Fibroblast of skin of left quadriceps (primary cell): Measurements from ENCODE around the gene WDR48.
"Not testable (repeated sequence)": the region's sequence is repeated elsewhere in the genome, so short reads cannot be mapped to it uniquely, and the experiment has no call there.

Source experiments
- DNase-seq, 2 experiments: peaks; one replicate each; pipeline ENCODE4 v3.0.0-alpha.2; 2013; ENCODE audit warnings: low read depth in 2 of 2

Gene WDR48

DNA sequence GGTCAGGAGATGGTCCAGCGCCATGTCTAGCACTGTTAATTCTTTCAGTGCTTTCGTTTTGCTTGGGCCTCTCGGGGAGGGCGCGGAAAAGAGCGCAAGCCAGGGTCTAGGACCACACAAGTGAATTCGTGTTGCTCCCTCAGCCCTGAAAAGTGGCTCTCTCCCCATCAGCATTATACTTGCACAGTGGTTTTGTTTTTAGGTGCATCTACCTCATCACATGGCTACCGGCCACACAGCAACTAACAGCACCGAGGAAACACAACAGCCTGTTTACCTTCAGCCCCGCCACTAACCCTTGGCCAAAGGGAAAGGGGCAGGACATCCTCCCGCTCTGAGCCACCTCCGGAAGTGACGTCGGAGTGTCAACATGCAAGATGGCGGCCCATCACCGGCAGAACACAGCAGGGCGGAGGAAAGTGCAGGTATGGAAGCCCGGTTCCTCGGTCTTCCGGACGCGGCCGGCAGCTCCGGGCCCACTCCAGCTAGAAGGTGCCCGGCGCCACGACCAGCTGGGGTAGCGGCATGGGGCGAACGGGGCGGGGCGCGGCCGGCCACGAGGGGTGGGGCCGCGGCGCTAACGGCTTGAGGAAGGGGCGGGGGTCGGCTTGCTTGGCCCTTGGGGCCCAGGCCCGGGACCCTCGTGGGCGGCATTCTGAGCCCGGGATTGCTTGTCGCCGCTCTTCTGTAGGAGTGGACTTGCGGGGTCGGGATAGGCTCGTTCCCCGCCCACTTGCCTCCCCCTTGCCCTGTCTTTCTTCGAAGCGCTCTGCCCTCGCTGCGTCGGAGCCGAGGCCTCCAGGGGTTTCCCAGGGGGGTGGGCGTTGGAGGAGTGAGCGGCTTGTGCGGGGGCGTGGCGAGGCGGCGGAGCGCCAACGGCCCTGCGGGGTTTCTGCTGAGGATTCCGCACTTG lies at the start of gene WDR48, which contains the start of gene SCN11A:
Gene WDR48, plus strand, starts transcription at position 368 of the 913 bp plus-strand sequence. Its CDS starts 10 bp downstream, at position 378.
Gene SCN11A, minus strand, starts transcription at position 296 of the 913 bp plus-strand sequence. CDS start 101,582 bp downstream, outside the sequence.
- peak; percentile 70 to 75 for DNase-seq

DNA sequence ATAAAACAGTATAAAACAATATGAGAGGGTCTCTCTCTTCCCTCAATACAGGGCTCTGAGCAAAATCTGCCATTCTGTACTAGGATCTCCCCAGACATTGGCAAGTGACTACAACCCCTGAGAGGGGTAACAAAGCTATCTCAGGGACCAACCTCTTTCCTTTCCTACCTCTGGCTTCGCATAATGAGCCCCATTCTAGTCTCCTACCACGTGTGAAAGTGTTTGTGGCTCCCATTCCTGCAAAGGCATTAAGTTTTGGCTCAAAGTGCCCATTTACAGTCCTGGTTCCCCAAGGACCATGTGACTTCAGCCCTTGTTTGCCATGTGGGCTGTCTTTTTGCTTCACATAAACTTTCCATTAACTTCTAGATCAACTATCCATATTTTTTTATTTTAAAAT lies 46.5 kb upstream of the WDR48 start:
- no peak for DNase-seq

DNA sequence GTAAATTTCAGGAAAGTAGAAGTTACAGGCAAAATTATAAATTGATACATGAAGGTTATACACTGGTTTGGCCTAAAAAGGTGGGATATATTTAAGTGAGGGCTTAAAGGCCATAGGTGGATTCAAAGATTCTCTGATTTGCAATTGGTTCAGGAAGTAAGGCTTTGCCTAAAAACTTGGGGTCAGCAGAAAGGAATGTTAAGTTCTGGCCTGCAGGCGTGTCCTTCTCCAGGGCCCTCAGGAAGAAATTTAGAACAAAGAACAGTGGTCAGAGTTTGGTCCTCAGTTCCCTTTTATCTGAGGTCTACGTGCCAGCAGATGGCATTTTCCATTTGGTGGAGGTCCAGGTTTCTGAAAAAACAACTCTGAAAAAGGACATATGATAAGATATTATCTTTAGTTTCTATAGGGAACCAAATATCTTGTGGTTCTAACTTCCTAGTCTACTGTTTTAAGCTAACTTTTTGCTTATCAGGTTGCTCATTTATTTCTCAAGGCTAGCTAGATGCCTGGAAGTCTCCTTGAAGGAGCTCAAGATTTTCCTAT lies 40.6 kb upstream of the WDR48 start:
- DNase-seq: no peak

DNA sequence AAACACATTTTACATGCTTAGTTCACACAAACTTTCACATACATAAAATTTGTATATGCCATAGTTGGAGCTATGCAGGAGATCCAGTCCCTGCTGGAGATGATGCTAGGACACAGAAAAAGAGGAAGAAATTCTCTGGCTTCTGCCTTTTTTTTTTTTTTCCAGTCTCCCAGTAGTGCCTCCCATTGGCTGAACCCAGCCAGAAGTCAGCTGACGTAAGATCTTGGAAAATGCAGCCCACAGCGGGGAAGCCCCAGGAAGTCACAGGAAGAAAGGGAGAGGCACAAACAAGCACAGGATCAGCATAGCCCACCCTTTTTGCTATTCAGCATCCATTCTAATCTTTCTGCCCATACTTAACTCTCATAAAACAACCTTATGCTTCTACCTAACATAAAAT lies 38.5 kb upstream of the WDR48 start:
- DNase-seq: no peak

DNA sequence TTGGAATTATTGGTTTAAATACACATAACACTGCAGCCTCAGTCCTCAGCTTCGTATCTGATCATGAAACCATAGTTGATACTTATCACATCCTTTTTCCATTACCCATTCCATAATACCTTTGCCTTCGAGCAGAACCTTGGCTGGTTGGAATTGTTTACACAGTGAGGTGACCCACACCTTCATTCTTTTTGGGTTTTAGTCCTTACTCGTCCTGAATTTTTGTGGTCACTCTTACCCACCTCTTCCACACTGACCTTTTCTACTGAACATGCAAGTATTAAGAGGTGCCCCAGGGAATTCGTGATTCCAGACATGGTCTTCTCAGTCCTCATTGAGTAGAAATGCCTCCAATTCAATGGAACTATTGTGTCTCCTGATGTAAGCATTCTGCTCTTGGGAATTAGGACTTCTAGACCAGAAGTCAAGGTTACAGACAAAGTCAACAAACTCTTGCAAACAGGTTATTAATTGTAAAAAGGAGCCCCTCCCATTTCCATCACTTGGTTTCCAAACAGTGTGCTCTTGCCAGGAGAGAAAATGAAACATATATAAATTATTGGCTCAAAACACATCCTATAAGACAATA lies 37.8 kb upstream of the WDR48 start:
- DNase-seq: no peak

DNA sequence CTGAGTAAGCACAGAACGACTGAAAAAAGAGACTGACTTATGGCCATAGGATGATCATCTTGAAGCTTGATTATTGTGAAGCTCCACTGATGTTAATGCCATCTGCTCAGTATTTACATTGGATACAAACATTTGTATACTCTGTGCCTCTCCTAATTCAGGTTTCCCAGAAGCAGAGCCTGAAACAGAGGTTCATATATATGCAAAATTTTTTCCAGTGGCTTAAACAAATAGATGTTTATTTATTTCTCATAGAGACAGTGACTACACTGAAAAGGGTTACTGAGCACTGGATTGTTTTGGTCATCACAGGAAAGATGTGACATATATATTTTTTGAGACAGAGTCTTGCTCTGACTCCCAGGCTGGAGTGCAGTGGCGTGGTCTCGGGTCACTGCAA lies 36.4 kb upstream of the WDR48 start:
- no peak for DNase-seq

DNA sequence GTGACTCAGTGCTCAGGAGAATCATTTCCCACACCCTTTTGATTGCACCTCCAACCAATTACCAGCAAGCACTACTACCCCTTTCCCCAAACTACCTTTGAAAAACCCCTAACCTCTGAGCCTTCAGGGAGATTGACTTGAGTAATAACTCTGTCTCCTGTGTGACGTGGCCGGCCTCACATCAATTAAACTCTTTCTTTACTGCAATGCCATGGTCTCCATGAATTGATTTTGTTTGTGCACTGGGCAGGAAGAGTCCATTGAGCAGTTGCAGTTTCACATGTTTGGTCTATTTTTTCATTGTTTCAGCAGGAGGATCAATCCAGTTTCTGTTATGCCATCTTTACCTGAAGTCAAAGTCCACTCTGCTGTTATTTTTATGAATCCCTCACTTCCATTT lies 32.5 kb upstream of the WDR48 start:
- DNase-seq: no peak

DNA sequence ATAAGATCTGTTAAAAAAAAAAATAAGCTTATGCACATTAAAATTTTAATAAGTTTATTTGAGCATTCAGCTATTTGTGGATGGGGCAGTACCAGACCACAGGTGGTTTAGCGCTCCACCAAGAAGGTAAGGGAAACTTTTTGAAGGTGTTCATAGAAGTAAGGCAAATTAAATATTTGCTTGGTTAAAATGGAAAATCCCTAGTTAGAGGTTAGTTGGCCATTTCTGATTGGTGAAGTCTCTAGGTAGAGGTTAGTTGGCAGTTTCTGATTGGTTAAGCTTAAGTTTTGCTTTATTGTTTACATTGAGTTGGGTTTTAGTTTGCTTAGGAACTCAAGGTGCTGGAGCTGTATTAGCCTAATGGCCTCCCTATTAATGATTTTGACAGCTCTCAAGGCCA lies 30.8 kb upstream of the WDR48 start:
- no peak for DNase-seq

DNA sequence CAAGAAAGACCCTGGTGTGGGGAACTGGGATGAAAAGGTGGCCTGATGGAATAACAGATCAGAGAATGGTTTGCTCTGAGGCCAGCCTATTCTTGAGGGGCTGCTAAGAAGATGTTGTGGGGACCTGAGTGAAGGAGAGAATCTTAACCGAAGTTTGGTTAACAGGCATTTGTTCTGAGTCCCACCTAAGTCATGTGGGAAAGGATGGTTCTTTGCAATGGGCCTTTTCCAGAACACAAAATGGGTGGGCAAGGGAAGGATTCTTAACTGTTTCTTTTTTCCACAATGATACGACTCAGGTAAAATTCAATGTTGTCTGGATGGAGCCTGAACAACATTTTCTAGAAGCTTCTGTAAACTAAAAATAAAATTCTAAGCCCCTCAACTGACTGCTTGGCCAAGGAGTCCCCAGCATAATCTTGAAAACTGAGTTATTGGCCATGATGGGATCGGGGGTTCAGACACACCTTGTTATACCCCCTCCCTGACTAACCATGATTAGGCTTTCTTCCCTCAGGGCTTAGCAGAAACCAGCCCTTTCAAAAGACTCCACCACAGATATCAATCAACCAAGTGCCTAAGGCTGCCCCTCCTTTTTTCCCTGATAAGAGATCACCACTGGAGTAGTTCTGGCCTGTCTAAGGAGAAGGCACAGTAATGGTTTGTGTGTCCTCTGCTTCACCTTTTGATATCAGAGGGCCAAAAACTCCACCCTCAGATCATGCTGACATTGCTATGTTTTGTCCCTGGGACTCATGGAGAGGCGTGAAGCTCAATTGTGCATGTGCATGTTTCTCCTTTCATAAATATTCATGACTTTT lies 30.1 kb upstream of the WDR48 start:
- DNase-seq: no peak

DNA sequence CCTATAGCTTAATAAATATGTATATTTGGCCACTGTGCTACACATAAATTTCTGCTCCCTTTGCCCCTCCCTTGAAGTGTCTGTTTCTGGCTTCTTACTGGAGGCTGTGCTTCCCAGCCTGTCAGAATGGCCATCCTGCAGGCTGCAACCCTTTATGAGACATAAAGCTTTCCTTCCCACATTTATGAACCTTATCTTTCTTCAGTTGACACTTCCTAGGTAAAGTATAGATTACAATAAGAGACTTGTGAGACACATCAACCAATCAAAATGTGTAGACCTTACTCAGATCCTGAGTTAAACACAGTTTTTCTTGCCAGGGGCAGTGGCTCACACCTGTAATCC lies 29.6 kb upstream of the WDR48 start:
- no peak for DNase-seq

DNA sequence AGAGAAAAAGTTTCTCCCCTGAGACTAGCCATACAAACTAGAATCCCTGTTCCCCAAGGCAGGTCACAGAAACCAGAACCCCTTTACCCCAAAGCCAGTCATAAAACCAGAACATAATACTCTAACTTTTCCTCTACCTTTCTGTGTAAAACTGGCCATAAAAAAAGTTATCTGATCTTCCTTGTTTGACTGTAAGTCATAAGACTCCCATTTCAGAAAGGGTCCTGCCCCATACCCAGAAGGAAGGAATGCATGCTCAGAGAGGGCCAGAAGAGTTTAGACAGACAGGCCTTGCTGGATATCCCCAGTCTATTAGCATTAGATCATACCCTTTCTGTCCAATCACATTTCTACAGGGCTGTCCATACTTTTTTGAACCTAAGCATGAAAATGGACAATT lies 27.3 kb upstream of the WDR48 start:
- DNase-seq: no peak

DNA sequence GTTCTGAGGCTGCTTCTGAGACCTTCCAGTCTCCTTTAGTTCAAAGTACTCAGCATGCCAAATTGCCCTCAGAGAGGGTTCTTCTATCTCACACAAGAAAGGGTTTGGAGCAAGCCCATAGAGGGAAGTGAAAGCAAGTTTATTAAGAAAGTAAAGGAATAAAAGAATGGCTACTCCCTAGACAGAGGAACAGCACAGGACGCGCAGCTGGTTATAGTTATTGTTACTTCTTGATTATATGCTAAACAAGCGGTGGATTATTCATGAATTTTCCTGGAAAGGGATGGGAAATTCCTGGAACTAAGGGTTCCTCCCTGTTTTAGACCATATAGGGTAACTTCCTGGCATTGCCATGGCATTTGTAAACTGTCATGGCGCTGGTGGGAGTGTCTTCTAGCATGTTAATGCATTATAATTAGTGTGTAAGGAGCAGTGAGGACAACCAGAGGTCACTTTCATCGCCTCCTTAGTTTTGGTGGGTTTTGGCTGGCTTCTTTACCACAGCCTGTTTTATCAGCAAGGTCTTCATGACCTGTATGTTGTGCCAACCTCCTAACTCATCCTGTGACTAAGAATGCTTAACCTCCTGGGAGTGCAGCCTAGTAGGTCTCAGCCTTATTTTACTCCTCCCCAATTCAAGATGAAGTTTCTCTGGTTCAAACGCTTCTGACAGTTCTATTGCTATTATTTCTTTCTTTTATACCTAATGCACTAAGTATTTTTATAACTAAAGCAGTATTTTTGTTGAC lies 26.4 kb upstream of the WDR48 start:
- DNase-seq: no peak

DNA sequence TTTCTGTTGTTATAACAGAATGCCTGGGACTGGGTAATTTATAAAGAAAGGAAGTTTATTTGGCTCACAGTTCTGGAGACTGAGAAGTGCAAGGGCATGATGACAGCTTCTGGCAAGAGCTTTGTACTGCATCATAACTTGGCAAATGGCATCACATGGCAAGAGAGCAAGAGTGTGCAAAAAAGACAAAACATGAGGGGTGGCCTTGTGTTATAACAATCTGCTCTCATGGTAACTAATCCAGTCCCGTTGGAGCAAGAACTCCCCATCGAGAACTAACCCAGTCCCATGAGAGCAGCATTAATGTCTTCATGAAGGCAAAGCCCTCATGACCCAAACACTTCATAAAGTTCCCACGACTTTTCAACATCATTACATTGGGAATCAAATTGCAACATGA lies 23.3 kb upstream of the WDR48 start:
- no peak for DNase-seq

DNA sequence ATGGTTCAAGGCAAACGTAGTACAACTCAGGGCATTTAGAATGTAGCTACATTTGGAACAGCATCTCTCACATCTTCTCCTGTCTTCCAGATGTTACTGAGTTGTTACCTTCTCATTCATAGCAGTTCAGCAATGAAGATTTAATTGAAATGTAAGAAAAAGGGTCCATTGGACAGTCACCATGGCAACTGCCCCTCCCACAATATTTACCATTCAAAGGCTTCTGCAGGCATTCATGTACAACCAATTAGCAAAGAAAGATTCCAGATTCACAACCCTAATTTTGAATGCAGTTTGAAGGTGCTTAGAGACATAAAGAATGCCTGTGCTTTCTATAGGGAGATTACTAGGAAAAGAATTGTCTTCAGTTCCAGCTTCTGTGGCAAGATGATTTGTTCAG lies 22.3 kb upstream of the WDR48 start:
- DNase-seq: no peak

DNA sequence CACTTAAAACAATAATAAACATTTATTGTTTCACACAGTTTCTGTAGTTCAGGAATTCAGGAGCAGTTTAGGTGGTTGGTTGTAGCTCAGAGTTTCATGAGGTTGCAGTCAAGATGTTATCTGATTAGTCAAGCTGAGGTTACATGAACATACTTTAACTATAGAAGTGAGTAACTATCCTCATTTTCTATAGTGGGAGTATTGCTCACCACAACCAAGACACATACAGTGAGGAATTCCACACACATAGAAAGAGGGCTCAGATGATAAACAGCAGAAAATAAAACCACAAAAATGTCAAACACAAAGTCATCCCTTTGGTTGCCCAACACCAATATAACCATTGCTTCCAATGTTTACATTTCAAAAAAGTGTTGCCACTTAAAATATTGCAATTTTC lies 13.7 kb upstream of the WDR48 start:
- peak; percentile 69 to 70 for DNase-seq

DNA sequence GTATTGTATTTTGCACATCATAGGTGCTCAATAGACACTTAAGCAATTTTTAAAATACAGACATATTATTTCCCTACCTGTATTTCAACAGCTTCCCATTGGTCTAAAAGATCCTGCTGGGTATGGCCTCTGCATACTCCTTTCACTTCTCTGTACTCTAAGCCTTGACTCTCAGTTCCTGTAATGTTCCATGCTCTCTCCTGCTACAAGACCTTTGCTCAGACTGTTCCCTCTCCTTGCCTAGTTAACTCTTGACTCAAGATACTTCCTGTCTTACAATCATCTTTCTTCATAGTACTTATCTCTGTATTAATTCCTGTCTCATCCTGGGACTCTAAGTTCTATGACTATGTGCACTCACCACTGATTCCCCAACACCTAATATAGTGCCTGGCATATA lies 1.8 kb upstream of the WDR48 start:
- DNase-seq: no peak

DNA sequence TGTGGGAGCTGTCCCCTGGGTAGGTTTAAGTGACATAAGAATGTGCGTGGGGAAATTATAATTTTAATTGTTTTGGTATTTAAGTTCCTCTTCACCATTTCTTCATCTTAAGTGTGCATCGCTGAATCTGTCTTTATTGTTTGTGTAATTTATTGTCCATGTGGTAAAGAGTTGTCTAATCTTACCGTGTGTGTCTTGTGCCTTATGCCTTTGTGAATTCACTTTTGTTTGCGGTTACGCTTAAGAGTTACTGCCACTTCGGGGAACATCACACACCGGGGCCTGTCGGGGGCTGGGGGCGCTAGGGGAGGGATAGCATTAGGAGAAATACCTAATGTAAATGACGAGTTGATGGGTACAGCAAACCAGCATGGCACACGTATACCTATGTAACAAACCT lies 767 bp downstream of the WDR48 start:
- DNase-seq: no peak

DNA sequence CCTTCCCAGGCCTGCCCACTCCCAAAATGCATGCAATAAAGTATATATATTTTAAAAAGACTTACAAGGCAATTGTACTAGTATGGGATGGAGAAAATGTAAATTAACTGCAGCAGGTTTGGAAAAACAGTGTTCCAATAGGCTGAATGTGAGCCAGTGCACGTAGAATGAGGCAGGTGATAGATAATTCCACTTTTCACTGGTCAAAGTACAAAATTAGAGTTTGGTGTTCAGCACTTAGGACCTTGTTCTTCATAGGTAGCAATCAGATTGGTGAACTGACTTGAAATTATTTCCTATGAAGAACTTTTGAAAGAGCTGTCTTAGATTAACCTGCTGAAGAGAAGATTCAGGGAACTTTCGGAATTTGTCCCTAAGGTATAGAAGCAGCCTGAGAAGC lies 1.9 kb downstream of the WDR48 start:
- no peak for DNase-seq

DNA sequence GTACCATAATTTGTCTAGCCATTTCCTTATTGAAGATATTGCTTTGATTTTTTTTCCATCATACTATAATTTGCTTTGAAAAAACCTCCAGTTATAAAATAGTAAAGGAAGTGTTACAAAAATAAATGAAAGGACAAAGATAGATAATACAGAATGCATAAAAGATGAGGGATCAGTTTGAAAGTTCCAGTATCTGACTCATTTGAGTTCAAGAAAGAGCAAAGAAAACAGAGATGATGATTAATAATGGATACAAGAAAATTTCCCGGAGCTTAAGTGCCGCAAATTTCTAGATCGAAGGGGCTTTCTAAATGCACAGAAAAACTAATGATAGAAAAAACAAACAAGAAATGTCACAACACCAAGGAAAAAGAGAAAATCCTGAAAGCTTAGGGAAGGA lies 4.3 kb downstream of the WDR48 start:
- no peak for DNase-seq

DNA sequence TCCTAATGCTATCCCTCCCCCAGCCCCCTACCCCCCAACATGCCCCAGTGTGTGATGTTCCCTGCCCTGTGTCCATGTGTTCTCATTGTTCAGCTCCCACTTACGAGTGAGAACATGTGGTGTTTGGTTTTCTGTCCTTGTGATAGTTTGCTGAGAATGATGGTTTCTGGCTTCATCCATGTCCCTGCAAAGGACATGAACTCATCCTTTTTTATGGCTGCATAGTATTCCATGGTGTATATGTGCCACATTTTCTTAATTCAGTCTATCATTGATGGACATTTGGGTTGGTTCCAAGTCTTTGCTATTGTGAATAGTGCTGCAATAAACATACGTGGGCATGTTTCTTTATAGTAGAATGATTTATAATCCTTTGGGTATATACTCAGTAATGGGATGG lies 9.4 kb downstream of the WDR48 start:
- DNase-seq: not testable (repeated sequence)

DNA sequence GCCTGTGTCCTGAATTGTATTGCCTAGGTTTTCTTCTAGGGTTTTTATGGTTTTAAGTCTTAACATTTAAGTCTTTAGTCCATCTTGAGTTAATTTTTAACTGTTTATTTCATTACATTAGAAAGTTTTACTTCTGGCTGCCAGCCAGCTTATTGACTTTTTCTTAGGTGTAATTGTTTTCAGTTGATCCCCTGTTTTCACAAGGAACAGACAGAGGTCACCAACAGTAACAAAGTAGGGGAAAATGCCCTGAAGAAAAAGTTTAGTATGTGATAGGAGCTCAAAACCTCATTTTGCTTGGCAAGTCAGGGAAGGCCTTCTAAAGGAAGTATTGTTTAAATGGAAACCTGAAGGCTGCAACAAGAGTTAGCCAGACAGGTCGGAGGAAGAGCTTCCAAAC lies 10.4 kb downstream of the WDR48 start:
- DNase-seq: no peak

DNA sequence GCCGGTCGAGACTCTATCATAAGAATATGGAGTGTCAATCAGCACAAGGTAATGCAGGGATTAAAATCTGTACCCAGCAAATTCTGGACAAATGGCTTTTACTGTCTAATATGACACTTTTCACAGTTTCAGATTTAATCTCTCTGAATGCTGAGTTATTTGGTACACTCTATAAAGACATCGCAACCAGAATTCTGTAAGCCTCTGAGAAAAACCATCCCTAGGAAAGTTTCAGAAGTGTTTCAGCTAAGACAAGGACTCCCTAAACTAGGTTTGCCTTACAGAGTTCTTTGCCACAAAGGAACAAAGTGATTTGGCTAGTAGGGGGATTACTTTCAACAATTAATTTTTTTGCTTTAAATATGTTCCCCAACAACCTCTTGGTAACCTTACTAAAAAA lies 11.3 kb downstream of the WDR48 start:
- DNase-seq: no peak
